Stomach (tissue), 9 donors: Measurements from ENCODE around the gene BMP10. TPM values are rescaled to one million over a fixed set of nuclear protein-coding genes. Genes with fewer than 3 reads are reported as not detected.

ENCODE experiments used
- DNase-seq, 2 donors: peaks; one replicate each; pipeline versions ENCODE4 v3.0.0 to v3.0.0-alpha.2; 2013 to 2019
- H3K27ac ChIP-seq, 5 donors: fragments of 200-600 bp in 4 of 5; sonication (generic) in 4 of 5; one replicate each; pipeline ENCODE4 v1.5.1; 2013 to 2019; ENCODE audit warnings: mild to moderate bottlenecking in 1 of 5, moderate library complexity in 1 of 5
- H3K27me3 ChIP-seq, 3 donors: fragments of 200-600 bp; sonication (generic); one replicate each; pipeline ENCODE4 v1.5.1; 2017 to 2019; ENCODE audit warnings: mixed run types in 1 of 3
- H3K36me3 ChIP-seq, 4 donors: fragments of 200-600 bp; sonication (generic); 1 replicate in 3 of 4; 2 replicates in 1 of 4; pipeline ENCODE4 v1.5.1; 2016 to 2019
- H3K4me1 ChIP-seq, 4 donors: fragments of 200-600 bp; sonication (generic); one replicate each; pipeline ENCODE4 v1.5.1; 2016 to 2019
- H3K4me3 ChIP-seq, 4 donors: fragments of 200-600 bp; sonication (generic) in 3 of 4; one replicate each; pipeline ENCODE4 v1.5.1; 2016 to 2019; ENCODE audit warnings: mild to moderate bottlenecking in 1 of 4
- H3K9me3 ChIP-seq, 4 donors: fragments of 200-600 bp; sonication (generic); one replicate each; pipeline ENCODE4 v1.5.1; 2016 to 2019
- EP300 ChIP-seq: sonication (generic); formaldehyde crosslinking; IDR thresholded peaks from one replicate; pipeline ENCODE4 v1.6.1; 2017; ENCODE audit warnings: antibody characterized with exemption
- POLR2A ChIP-seq, 4 donors: fragments of 450-650 bp; IDR thresholded peaks; one replicate each; pipeline ENCODE4 v1.6.1; 2016; ENCODE audit warnings: antibody characterized with exemption in 4 of 4, control low read depth in 2 of 4, mild to moderate bottlenecking in 1 of 4, moderate library complexity in 1 of 4
- POLR2AphosphoS5 ChIP-seq, 3 donors: sonication (generic); formaldehyde crosslinking; IDR thresholded peaks; one replicate each; pipeline ENCODE4 v1.6.1; 2016; ENCODE audit warnings: antibody characterized with exemption in 3 of 3
- WGBS, 5 donors: extraction: QIAGEN DNeasy Blood & Tissue Kit in 3 of 5; methylation state at CpG; one replicate each; pipeline versions ENCODE4 v1.1.5 to v1.1.7; 2013 to 2018; 5-methylcytosine and 5-hydroxymethylcytosine counted together
- intact Hi-C: fragments of 100-400 bp; cut with DNase I; formaldehyde crosslinking; loops from one replicate; pipeline ENCODE4 v1.15.1; 2023; ENCODE audit warnings: low total_unique reads
- polyA plus RNA-seq, 3 donors: library from polyadenylated mRNA; stranded (reverse); fragments of 200-250 nt; gene quantifications; one replicate each; pipeline ENCODE4 v1.2.3, GENCODE V29; 2013
- total RNA-seq, 5 donors: library from RNA; depleted of rRNA; stranded (reverse); fragments of >200 nt; gene quantifications; one replicate each; pipeline versions ENCODE4 v1.1.0 to v1.2.3, GENCODE V29; 2014 to 2016
- TF ChIP-seq, protein P1 (sequence below), 7 experiments: fragments of 450-650 bp in 4 of 7; fragments of 200-600 bp in 3 of 7; sonication (generic) in 3 of 7; IDR thresholded peaks; one replicate each; pipeline ENCODE4 v1.5.1; 2016 to 2019; ENCODE audit warnings: antibody characterized with exemption in 7 of 7, control low read depth in 2 of 7, mild to moderate bottlenecking in 1 of 7
- donor health status: healthy with polysubstance abuse.
- donor health status: Bipolar disorder and iron deficiency.
- donor health status: healthy.

Gene BMP10
- total and polyA plus RNA-seq, 8 donors: 0.37 TPM; not detected in 7

DNA sequence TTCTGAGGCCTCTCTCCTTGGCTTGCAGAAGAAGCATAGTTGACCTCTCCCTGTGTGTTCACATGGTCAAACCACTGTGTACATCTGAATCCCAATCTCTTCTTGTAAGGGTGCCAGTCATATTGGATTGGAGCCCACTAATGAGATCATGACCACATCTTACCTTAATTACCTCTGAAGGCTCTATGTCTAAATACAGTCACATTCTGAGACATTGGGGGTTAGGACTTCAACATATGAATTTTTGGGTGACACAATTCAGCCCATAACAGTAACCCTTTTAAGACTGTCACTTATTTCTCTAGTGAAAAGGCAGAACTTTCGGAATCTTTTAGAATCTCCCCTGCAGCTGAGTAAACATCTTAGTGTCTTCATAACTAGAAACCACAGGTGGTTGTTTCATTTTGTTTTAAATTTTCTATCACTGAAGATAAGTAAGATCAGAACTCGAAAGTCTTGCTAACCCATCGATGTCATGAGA, 33.3 kb downstream of the BMP10 start:
- WGBS, 5 donors: 53 to 80% (median 71%) methylated on average over 3 of the region's 3 CpGs
- Histone ChIP-seq H3K9me3 (no peaks in the 10 kb centered on the region), H3K27me3 (no peaks in the 10 kb centered on the region), H3K4me3 (no peak overlapping the region), H3K27ac (no peak overlapping the region), H3K36me3 (no peaks in the 10 kb centered on the region), H3K4me1 (peaks cover 0 to 16% (median 0%) of the 10 kb centered on the region in 4 donors)
- DNase-seq: no peak
- no peak for TF ChIP-seq EP300
- no peak for TF ChIP-seq POLR2A (IDR thresholded peaks at IDR 0.05)
- TF ChIP-seq, protein P1, sequence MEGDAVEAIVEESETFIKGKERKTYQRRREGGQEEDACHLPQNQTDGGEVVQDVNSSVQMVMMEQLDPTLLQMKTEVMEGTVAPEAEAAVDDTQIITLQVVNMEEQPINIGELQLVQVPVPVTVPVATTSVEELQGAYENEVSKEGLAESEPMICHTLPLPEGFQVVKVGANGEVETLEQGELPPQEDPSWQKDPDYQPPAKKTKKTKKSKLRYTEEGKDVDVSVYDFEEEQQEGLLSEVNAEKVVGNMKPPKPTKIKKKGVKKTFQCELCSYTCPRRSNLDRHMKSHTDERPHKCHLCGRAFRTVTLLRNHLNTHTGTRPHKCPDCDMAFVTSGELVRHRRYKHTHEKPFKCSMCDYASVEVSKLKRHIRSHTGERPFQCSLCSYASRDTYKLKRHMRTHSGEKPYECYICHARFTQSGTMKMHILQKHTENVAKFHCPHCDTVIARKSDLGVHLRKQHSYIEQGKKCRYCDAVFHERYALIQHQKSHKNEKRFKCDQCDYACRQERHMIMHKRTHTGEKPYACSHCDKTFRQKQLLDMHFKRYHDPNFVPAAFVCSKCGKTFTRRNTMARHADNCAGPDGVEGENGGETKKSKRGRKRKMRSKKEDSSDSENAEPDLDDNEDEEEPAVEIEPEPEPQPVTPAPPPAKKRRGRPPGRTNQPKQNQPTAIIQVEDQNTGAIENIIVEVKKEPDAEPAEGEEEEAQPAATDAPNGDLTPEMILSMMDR (IDR thresholded peaks at IDR 0.05): no peak
- TF ChIP-seq POLR2AphosphoS5 (IDR thresholded peaks at IDR 0.05): no peak
- intact Hi-C loops: no loop called here

DNA sequence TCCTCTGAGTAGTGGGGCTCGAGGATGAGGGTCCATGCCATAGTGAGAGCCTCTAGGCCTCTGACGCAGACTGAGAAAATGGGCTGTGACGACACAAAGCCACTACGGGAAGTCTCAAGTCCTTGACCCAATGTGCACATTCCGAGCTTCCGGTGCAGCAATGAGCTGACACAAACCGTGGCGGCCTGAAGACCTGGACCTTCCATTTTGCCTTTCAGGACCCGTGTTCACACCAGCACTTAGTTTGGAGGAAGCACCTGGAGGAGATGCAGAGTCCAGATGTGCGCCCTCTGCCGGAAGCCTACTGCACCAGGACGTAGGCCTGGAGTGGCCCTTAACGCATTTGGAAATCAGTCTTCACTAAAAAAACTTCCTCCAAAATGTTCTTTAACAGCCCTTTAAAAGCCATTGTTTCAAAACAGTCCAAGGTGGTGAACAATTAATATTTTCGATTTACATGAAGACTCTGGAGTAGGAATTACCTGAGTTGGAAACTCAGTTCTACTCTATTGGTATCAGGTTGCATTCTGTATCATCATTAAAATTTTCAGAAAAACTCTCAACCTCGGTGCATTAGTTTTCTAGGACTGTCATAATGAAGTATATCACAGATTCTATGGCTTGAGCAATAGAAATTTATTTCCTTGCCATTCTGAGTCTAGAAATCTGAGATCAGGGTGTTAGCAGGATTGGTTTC, 33.9 kb downstream of the BMP10 start:
- peaks cover 0 to 22% (median 4%) of the 10 kb centered on the region in 4 donors for H3K4me1 ChIP-seq
- H3K27ac ChIP-seq: peak overlapping the region in 1 of 5 donors; percentile 12
- intact Hi-C loops: no loop called here
- no peaks in the 10 kb centered on the region for H3K27me3 ChIP-seq
- WGBS, 5 donors: 55 to 63% (median 60%) methylated on average over 9 to 15 of the region's 15 CpGs
- DNase-seq: peak; percentile 82 to 83
- no peaks in the 10 kb centered on the region for H3K9me3 ChIP-seq
- no peak for TF ChIP-seq EP300
- TF ChIP-seq, protein P1 (IDR thresholded peaks at IDR 0.05): peak in 5 of 7 experiments; percentile 48 to 76 (median 59)
- no peak overlapping the region for H3K4me3 ChIP-seq
- no peaks in the 10 kb centered on the region for H3K36me3 ChIP-seq

DNA sequence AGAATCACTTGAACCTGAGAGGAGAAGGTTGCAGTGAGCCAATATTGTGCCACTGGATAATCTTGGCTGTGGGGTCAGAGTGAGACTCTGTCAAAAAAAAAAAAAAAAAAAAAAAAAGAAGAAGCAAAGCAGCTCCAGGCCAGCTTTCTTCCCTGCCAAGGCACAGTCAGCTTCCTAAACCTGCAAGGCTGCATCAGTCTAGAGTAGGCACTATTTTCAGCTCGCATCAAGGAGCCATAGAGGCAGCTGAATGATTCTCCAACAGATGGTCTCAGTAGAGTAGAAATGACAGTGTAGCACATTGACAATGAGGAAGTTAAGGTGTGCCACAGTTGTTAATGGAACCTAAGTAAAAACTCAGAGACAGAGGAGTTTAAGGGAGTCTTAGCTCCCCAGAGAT, 35.6 kb downstream of the BMP10 start:
- no peaks in the 10 kb centered on the region for H3K36me3 ChIP-seq
- no peak overlapping the region for H3K4me3 ChIP-seq
- 65 to 100% (median 85%) methylated on average over 1 of the region's 1 CpG for WGBS, 5 donors
- H3K4me1 ChIP-seq: peaks cover 15 to 39% (median 19%) of the 10 kb centered on the region in 4 donors
- no peaks in the 10 kb centered on the region for H3K27me3 ChIP-seq
- peak overlapping the region in 2 of 5 donors; percentile 68 to 71 for H3K27ac ChIP-seq
- TF ChIP-seq EP300: no peak
- TF ChIP-seq POLR2A (IDR thresholded peaks at IDR 0.05): no peak
- TF ChIP-seq, protein P1 (IDR thresholded peaks at IDR 0.05): no peak
- intact Hi-C loops: no loop called here
- H3K9me3 ChIP-seq: no peaks in the 10 kb centered on the region
- DNase-seq: no peak

DNA sequence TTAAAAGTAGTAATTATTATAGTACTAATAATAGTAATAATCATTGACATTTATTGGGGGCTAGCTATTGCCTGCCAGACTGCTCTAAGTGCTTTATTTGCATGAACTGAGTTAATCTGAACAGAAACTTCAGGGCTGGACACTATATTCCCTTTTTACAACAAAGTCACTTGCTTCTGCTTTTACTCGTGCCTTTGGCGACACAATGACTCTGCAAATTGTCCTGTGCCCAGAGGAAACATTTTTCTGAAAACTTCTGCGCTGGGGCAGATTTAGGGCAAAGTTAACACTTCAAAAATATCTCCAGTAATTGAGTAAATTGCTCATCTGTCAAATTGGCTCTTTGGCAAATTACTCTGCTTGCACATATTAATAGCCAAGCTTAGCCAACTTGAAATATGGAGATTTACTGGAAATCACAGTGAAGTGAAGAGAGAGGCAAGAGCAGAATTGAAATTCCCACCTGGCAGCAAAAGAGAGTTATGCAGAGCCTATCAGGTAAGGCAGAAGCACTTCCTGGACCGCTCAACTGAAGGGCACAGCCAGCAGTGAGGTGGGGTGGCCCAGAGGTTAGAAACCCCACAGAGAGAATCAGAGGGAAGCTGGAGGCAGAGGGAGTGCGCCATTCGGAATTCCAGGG, 36.3 kb downstream of the BMP10 start:
- peak overlapping the region in 3 of 5 donors; percentile 7 to 71 (median 68) for H3K27ac ChIP-seq
- TF ChIP-seq EP300 (no peak), POLR2AphosphoS5 (IDR thresholded peaks at IDR 0.05) (no peak), POLR2A (IDR thresholded peaks at IDR 0.05) (no peak)
- TF ChIP-seq, protein P1 (IDR thresholded peaks at IDR 0.05): no peak
- H3K9me3 ChIP-seq: no peaks in the 10 kb centered on the region
- peaks cover 20 to 46% (median 24%) of the 10 kb centered on the region in 4 donors for H3K4me1 ChIP-seq
- no peak overlapping the region for H3K4me3 ChIP-seq
- intact Hi-C loops: no loop called here
- H3K36me3 ChIP-seq: no peaks in the 10 kb centered on the region
- WGBS, 5 donors: 86 to 88% (median 87%) methylated on average over 6 of the region's 6 CpGs
- no peaks in the 10 kb centered on the region for H3K27me3 ChIP-seq
- DNase-seq: no peak
